IPS DF 6.9 (cell line): Measurements from ENCODE around the gene ALX3.
"Not testable (repeated sequence)": the region's sequence is repeated elsewhere in the genome, so short reads cannot be mapped to it uniquely, and the experiment has no call there.

Experiments
- DNase-seq: peaks from one replicate; pipeline ENCODE4 v3.0.0-alpha.2; 2013; ENCODE audit warnings: low read depth, low spot score
- H3K27ac ChIP-seq: one replicate; pipeline ENCODE4 v1.5.1; 2013; ENCODE audit warnings: low read length, control low read depth
- H3K27me3 ChIP-seq: 2 replicates; pipeline ENCODE4 v1.6.1; 2013; ENCODE audit warnings: mild to moderate bottlenecking, low read length; ENCODE audit not compliant: control insufficient read depth, insufficient read depth
- H3K36me3 ChIP-seq: 2 replicates; pipeline ENCODE4 v1.6.1; 2013; ENCODE audit warnings: low read length; ENCODE audit not compliant: control insufficient read depth, insufficient read depth
- H3K4me1 ChIP-seq: 2 replicates; pipeline ENCODE4 v1.6.1; 2013; ENCODE audit warnings: low read length; ENCODE audit not compliant: control insufficient read depth, insufficient read depth
- H3K4me3 ChIP-seq: 2 replicates; pipeline ENCODE4 v1.5.1; 2013; ENCODE audit warnings: mild to moderate bottlenecking, low read length
- H3K9me3 ChIP-seq: 2 replicates; pipeline ENCODE4 v1.6.1; 2013; ENCODE audit warnings: low read length, inconsistent platforms; ENCODE audit not compliant: control insufficient read depth, insufficient read depth
- WGBS: extraction: QIAGEN DNeasy Blood & Tissue Kit; methylation state at CpG from one replicate; pipeline ENCODE4 v1.1.7; 2013; ENCODE audit warnings: mixed read lengths, missing lambda C conversion rate; ENCODE audit not compliant: insufficient read length, insufficient coverage; 5-methylcytosine and 5-hydroxymethylcytosine counted together

ALX3 gene

GRCh38 chr1:110081061-110081460, 10.6 kb upstream of the ALX3 start:
- Histone ChIP-seq H3K36me3 (no peaks in the 10 kb centered on the region), H3K27me3 (peaks cover 43% of the 10 kb centered on the region), H3K4me3 (no peak overlapping the region), H3K9me3 (no peaks in the 10 kb centered on the region), H3K27ac (no peak overlapping the region), H3K4me1 (peaks cover 2% of the 10 kb centered on the region; the same call in 1 of the 2 replicates)
- no peak for DNase-seq
- WGBS: no CpG with 5 or more reads among the region's 5 CpGs

DNA sequence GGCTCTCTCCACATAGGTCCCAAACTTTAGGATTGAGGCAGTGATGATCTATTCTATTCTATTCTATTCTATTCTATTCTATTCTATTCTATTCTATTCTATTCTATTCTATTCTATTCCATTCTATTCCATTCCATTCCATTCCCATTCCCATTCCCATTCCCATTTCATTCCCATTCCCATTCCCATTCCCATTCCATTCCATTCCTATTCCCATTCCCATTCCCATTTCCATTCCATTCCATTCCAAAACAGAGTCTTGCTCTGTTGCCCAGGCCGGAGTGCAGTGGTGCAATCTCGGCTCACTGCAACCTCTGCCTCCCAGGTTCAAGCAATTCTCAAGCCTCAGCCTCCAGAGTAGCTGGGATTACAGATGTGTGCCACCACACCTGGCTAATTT, 9.5 kb upstream of the ALX3 start:
- no CpG with 5 or more reads among the region's 2 CpGs for WGBS
- not testable (repeated sequence) for DNase-seq, H3K4me1 ChIP-seq, H3K27ac ChIP-seq, H3K4me3 ChIP-seq, H3K9me3 ChIP-seq, H3K36me3 ChIP-seq
- peaks cover 33% of the 10 kb centered on the region for H3K27me3 ChIP-seq

GRCh38 chr1:110076789-110077500, 6.5 kb upstream of the ALX3 start:
- H3K36me3 ChIP-seq: no peaks in the 10 kb centered on the region
- no peaks in the 10 kb centered on the region for H3K9me3 ChIP-seq
- DNase-seq: no peak
- no CpG with 5 or more reads among the region's 3 CpGs for WGBS
- H3K4me1 ChIP-seq: no peaks in the 10 kb centered on the region
- peaks cover 18% of the 10 kb centered on the region; the same call in 1 of the 2 replicates for H3K27me3 ChIP-seq
- H3K4me3 ChIP-seq: no peak overlapping the region
- H3K27ac ChIP-seq: no peak overlapping the region

GRCh38 chr1:110074166-110074565, 3.7 kb upstream of the ALX3 start:
- peaks cover 5% of the 10 kb centered on the region for H3K4me1 ChIP-seq
- H3K27ac ChIP-seq: no peak overlapping the region
- no peaks in the 10 kb centered on the region for H3K36me3 ChIP-seq
- H3K9me3 ChIP-seq: no peaks in the 10 kb centered on the region
- no CpG with 5 or more reads among the region's 4 CpGs for WGBS
- no peak for DNase-seq
- no peak overlapping the region for H3K4me3 ChIP-seq
- H3K27me3 ChIP-seq: peaks cover 41% of the 10 kb centered on the region

GRCh38 chr1:110070282-110070669, 196 bp downstream of the ALX3 start:
- WGBS: no CpG with 5 or more reads among the region's 52 CpGs
- no peak overlapping the region for H3K27ac ChIP-seq
- H3K4me3 ChIP-seq: peak overlapping the region; percentile 37; the same call in 1 of the 2 replicates
- H3K36me3 ChIP-seq: no peaks in the 10 kb centered on the region
- H3K27me3 ChIP-seq: peaks cover 73% of the 10 kb centered on the region
- H3K9me3 ChIP-seq: no peaks in the 10 kb centered on the region
- peaks cover 5% of the 10 kb centered on the region for H3K4me1 ChIP-seq
- DNase-seq: no peak

DNA sequence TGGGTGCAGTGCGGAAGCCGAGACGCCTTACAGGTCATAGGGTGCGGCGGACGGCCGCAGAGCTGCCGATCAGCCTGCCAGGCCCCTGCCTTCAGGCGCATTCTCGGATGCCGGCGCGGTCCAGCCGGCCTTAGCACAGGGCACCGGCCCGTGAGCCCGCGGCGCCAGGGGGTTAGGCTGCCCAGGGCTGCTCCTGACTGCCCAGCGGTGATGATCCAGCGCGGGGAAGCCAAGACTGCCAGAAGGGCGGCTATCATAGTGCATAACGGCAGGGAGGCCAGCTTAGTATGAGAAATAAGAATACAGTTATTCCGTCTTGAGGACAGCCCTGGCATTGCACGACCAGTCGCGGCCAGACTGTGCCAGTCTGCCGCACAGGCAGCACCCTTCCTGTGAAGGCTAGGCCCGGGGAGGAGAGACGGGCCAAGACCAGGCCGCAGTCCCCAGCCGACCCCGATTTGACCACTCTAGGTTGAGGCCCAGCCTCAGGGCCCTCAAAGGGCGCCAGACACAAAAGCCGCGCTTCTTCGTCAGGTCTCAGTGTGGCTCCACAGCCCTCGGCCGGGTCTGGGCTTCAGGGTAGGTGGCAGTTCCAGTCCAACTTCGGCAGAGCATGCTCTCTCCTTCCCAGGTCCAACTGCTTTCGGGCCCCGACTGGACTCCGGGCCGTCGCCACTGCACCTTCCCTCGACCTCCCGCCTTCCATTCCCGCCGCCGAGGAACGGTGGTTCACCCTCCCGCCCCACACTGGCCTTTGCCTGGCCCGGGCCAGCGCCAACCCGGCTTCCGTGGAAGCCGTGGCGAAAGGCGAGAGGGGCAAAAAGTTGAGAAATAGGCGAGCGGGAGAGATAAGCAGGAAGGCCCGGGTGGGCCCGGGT, 829 bp downstream of the ALX3 start:
- H3K36me3 ChIP-seq: no peaks in the 10 kb centered on the region
- H3K27me3 ChIP-seq: peaks cover 75% of the 10 kb centered on the region
- H3K27ac ChIP-seq: no peak overlapping the region
- H3K4me3 ChIP-seq: peak overlapping the region; percentile 37; the same call in 1 of the 2 replicates
- WGBS: no CpG with 5 or more reads among the region's 64 CpGs
- peaks cover 5% of the 10 kb centered on the region for H3K4me1 ChIP-seq
- H3K9me3 ChIP-seq: no peaks in the 10 kb centered on the region
- DNase-seq: no peak

DNA sequence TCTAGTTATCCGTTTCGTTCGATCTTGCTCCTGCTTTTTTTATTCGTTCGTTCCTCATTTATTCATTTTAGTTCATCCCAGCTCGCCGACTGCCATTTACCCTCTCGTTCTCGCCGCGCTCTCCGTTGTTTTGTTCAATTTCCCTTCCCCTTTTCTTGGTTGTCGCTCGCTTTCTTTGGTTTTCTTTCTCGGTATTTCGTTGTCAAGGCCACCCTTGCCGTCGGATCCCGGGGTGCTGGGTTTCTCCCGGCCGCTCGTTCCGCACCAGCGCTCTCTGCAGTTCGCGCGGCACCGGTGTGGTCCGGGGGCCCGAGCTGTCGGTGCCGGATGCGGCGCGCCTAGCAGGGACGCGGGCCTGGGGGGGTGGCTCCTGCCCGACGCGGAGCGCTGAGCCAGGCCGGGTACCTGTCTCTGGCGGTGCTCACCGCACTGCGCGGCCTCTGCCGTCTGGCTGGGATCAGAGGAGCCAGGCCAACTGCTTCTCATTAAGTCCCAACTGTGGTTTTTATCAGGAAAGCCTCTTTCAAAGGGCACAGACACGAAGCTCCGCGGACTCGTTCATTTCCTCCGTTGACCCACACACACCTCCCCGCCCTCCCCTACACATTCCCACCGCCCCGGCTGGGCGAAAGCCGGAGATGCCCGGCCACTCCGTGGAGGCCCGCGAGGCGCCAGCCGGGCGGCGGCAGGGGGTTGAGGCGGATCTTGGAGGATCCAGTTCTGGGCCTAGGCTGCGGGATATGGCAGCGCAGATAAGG, 1.6 kb downstream of the ALX3 start:
- no CpG with 5 or more reads among the region's 68 CpGs for WGBS
- H3K9me3 ChIP-seq: no peaks in the 10 kb centered on the region
- H3K4me1 ChIP-seq: peaks cover 5% of the 10 kb centered on the region
- H3K27me3 ChIP-seq: peaks cover 71% of the 10 kb centered on the region
- peak overlapping the region; percentile 1; the same call in 1 of the 2 replicates for H3K4me3 ChIP-seq
- no peak for DNase-seq
- H3K36me3 ChIP-seq: no peaks in the 10 kb centered on the region
- H3K27ac ChIP-seq: no peak overlapping the region

DNA sequence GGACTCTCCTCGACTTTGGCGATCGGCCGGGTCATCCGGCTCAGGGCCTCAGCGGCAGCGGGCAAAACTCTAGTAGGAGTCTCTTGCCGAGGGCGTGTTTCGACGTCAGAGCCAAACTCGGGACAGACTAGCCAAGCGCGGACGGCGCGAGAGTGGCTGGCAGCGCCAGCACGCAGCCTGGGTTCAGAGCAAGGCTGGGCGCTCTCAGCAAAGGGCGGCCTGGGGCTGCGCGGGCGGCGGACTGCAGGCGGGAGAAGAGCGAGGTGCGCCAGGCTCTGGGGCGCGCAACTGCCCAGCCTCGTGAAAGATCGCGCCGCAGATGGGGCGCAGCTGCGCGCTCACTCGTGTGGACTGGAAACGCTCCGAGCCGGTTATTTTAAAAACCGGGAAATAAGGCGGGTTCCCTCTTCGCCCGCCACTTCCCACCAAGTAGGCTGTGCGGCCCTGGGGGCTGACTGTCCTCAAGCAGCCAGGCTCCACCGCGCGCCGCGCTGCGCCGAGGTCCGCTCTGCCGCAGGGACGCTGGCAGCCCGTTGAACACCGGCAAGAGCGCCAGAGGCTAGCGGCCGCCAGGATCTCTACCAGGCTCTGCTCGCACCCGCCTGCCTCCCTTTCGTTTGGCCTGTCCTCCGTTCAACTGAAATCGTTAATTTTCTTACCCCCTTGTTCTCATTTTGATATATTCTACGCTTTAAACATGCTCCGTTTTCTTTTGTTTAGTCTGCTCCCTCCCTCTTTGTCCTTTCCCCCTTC, 2.4 kb downstream of the ALX3 start:
- peaks cover 67% of the 10 kb centered on the region for H3K27me3 ChIP-seq
- no peak for DNase-seq
- no peaks in the 10 kb centered on the region for H3K9me3 ChIP-seq

DNA sequence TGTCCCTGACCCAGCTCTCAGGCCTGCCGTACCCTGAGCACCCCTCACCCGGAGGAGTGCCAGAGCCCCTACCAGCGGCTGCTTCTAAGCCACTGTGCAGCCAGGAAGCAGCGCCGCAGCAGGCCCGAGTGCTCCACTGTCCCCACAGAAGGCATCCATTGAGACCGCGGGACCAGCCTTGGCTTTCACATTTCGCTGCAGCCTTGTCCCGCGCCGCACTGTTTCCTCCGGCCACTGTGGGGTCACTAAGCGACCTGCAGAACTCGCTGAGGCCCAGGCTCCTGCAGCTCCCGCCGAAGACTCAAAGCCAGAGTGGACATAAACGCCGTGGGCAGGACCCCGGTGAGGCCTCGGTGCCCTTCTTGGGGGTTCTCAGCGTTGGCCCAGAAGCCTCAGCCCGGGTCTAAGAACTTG, 3.0 kb downstream of the ALX3 start:
- Histone ChIP-seq H3K9me3 (no peaks in the 10 kb centered on the region), H3K36me3 (no peaks in the 10 kb centered on the region), H3K4me3 (no peak overlapping the region; the same call in 1 of the 2 replicates), H3K27me3 (peaks cover 64% of the 10 kb centered on the region), H3K4me1 (peaks cover 5% of the 10 kb centered on the region), H3K27ac (no peak overlapping the region)
- no peak for DNase-seq
- WGBS: no CpG with 5 or more reads among the region's 23 CpGs

More for the DNA sequence above, 2.4 kb downstream of the ALX3 start:
- Histone ChIP-seq H3K4me3 (peak overlapping the region; percentile 16; the same call in 1 of the 2 replicates), H3K27ac (no peak overlapping the region), H3K36me3 (no peaks in the 10 kb centered on the region), H3K4me1 (peaks cover 5% of the 10 kb centered on the region)
- no CpG with 5 or more reads among the region's 68 CpGs for WGBS
